OCI-LY3 (cell line): ENCODE results near the gene MYOCD.

Experiments used
- H2AFZ ChIP-seq: fragments of 200-600, 300-600 bp; shearing (Covaris generic); 2 replicates; pipeline ENCODE4 v1.6.0; 2014; ENCODE audit warnings: antibody characterized with exemption, low read depth, low read length
- H3K27ac ChIP-seq: fragments of 200-600, 300-600 bp; sonication (generic); 2 replicates; pipeline ENCODE4 v1.5.1; 2014; ENCODE audit warnings: mild to moderate bottlenecking, low read length, moderate library complexity, mixed read lengths
- H3K27me3 ChIP-seq: fragments of 200-600, 300-600 bp; sonication (generic); 2 replicates; pipeline ENCODE4 v1.6.1; 2014; ENCODE audit warnings: low read depth, low read length, mixed read lengths
- H3K36me3 ChIP-seq: fragments of 200-600, 300-600 bp; sonication (generic); replicated peaks from 2 replicates; pipeline ENCODE3; 2014; ENCODE audit warnings: low read depth, low read length, mixed read lengths
- H3K4me1 ChIP-seq: fragments of 300-600, 200-600 bp; sonication (generic); 2 replicates; pipeline ENCODE4 v1.6.1; 2014; ENCODE audit warnings: low read length, mixed read lengths
- H3K4me2 ChIP-seq: fragments of 200-600, 300-600 bp; sonication (generic); 2 replicates; pipeline ENCODE4 v1.6.1; 2014; ENCODE audit warnings: low read length, mixed read lengths
- H3K4me3 ChIP-seq: fragments of 300-600, 200-600 bp; sonication (generic); 2 replicates; pipeline ENCODE4 v1.5.1; 2014; ENCODE audit warnings: antibody characterized with exemption, mild to moderate bottlenecking, low read length, moderate library complexity
- H3K79me2 ChIP-seq: fragments of 300-600, 200-600 bp; shearing (Covaris generic); 2 replicates; pipeline ENCODE4 v1.6.1; 2014; ENCODE audit warnings: mild to moderate bottlenecking, low read length, mixed read lengths
- H3K9ac ChIP-seq: fragments of 300-600, 200-600 bp; shearing (Covaris generic); 2 replicates; pipeline ENCODE4 v1.6.0; 2014; ENCODE audit warnings: mild to moderate bottlenecking, low read length, moderate library complexity
- H3K9me3 ChIP-seq: fragments of 200-600, 300-600 bp; shearing (Covaris generic); 2 replicates; pipeline ENCODE4 v1.6.1; 2014; ENCODE audit warnings: low read length, mixed read lengths; ENCODE audit not compliant: insufficient read depth
- H4K20me1 ChIP-seq: fragments of 200-600, 300-600 bp; sonication (generic); 2 replicates; pipeline ENCODE4 v1.6.1; 2016; ENCODE audit warnings: low read length, mixed read lengths; ENCODE audit not compliant: insufficient read depth
- EZH2phosphoT487 ChIP-seq: fragments of 200-600 bp; shearing (Covaris generic); IDR thresholded peaks from 2 replicates; pipeline ENCODE4 v1.6.1; 2018; ENCODE audit warnings: antibody characterized with exemption, mixed run types, low read depth
- TF ChIP-seq, protein P1 (sequence below): fragments of 200-600, 300-600 bp; sonication (generic); IDR thresholded peaks from 2 replicates; pipeline ENCODE4 v1.5.1; 2014; ENCODE audit warnings: antibody characterized with exemption, low read length, low read depth

MYOCD gene

GRCh38 chr17:12683299-12683698, 17.6 kb downstream of the MYOCD start:
- H3K4me3 ChIP-seq = no peak overlapping the region

GRCh38 chr17:12686486-12686885, 20.8 kb downstream of the MYOCD start:
- Histone ChIP-seq H4K20me1 (peaks cover 100% of the 10 kb centered on the region), H2AFZ (no peak overlapping the region), H3K36me3 (peaks cover 60% of the 10 kb centered on the region), H3K79me2 (peaks cover 100% of the 10 kb centered on the region), H3K4me1 (no peaks in the 10 kb centered on the region), H3K9ac (no peak overlapping the region), H3K27ac (no peak overlapping the region; the same call in 1 of the 2 replicates), H3K4me3 (no peak overlapping the region), H3K27me3 (no peaks in the 10 kb centered on the region), H3K4me2 (no peak overlapping the region), H3K9me3 (no peaks in the 10 kb centered on the region)
- TF ChIP-seq EZH2phosphoT487 = no peak
- TF ChIP-seq, protein P1, sequence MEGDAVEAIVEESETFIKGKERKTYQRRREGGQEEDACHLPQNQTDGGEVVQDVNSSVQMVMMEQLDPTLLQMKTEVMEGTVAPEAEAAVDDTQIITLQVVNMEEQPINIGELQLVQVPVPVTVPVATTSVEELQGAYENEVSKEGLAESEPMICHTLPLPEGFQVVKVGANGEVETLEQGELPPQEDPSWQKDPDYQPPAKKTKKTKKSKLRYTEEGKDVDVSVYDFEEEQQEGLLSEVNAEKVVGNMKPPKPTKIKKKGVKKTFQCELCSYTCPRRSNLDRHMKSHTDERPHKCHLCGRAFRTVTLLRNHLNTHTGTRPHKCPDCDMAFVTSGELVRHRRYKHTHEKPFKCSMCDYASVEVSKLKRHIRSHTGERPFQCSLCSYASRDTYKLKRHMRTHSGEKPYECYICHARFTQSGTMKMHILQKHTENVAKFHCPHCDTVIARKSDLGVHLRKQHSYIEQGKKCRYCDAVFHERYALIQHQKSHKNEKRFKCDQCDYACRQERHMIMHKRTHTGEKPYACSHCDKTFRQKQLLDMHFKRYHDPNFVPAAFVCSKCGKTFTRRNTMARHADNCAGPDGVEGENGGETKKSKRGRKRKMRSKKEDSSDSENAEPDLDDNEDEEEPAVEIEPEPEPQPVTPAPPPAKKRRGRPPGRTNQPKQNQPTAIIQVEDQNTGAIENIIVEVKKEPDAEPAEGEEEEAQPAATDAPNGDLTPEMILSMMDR = no peak

More at GRCh38 chr17:12683299-12683698, 17.6 kb downstream of the MYOCD start:
- peaks cover 100% of the 10 kb centered on the region for H3K79me2 ChIP-seq
- no peaks in the 10 kb centered on the region for H3K9me3 ChIP-seq
- no peak overlapping the region for H3K27ac ChIP-seq
- TF ChIP-seq, protein P1 = no peak
- no peak for TF ChIP-seq EZH2phosphoT487
- no peak overlapping the region for H2AFZ ChIP-seq
- H3K4me2 ChIP-seq = no peak overlapping the region
- peaks cover 7% of the 10 kb centered on the region for H3K4me1 ChIP-seq
- peaks cover 98% of the 10 kb centered on the region for H4K20me1 ChIP-seq
- H3K9ac ChIP-seq = no peak overlapping the region
- H3K36me3 ChIP-seq = peaks cover 67% of the 10 kb centered on the region
- no peaks in the 10 kb centered on the region for H3K27me3 ChIP-seq

DNA sequence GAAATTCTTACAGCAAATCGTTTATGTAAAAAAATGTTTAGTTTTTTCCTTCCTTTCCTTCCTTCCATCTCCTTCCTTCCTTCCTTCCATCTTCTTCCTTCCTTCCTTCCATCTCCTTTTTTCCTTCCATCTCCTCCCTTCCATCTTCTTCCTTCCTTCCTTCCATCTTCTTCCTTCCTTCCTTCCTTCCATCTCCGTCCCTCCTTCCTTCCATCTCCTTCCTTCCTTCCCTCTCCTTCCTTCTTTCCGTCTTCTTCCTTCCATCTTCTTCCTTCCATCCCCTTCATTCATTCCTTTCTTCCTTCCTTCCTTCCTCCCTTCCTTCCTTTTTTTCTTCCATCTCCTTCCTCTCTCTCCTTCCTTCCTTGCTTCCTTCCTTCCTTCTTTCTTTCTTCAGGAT, 22.7 kb downstream of the MYOCD start:
- no peak overlapping the region for H3K9ac ChIP-seq
- H3K4me3 ChIP-seq = no peak overlapping the region
- H3K9me3 ChIP-seq = no peaks in the 10 kb centered on the region
- TF ChIP-seq, protein P1 = no peak
- no peak for TF ChIP-seq EZH2phosphoT487
- no peaks in the 10 kb centered on the region for H3K27me3 ChIP-seq
- H3K79me2 ChIP-seq = peaks cover 100% of the 10 kb centered on the region
- H3K36me3 ChIP-seq = peaks cover 58% of the 10 kb centered on the region
- no peaks in the 10 kb centered on the region for H3K4me1 ChIP-seq
- H4K20me1 ChIP-seq = peaks cover 99% of the 10 kb centered on the region
- H2AFZ ChIP-seq = no peak overlapping the region
- no peak overlapping the region for H3K27ac ChIP-seq
- no peak overlapping the region for H3K4me2 ChIP-seq

GRCh38 chr17:12691173-12691572, 25.5 kb downstream of the MYOCD start:
- no peaks in the 10 kb centered on the region for H3K4me1 ChIP-seq
- H4K20me1 ChIP-seq = peaks cover 98% of the 10 kb centered on the region
- no peaks in the 10 kb centered on the region for H3K9me3 ChIP-seq
- TF ChIP-seq, protein P1 = no peak
- no peak overlapping the region for H3K9ac ChIP-seq
- H3K27ac ChIP-seq = no peak overlapping the region
- H3K79me2 ChIP-seq = peaks cover 100% of the 10 kb centered on the region
- no peak overlapping the region for H3K4me3 ChIP-seq
- H2AFZ ChIP-seq = no peak overlapping the region
- H3K36me3 ChIP-seq = peaks cover 64% of the 10 kb centered on the region
- H3K27me3 ChIP-seq = no peaks in the 10 kb centered on the region
- no peak overlapping the region for H3K4me2 ChIP-seq
